Body of pancreas (tissue), 4 donors: Measurements from ENCODE around the gene ZC3HAV1.

Experiments
- CTCF ChIP-seq, 7 experiments: fragments of 450-650 bp in 4 of 7; fragments of 200-600 bp in 3 of 7; sonication (generic) in 3 of 7; IDR thresholded peaks; one replicate each; pipeline ENCODE4 v1.5.1; 2016 to 2019; ENCODE audit warnings: antibody characterized with exemption in 7 of 7
- POLR2A ChIP-seq, 3 donors: fragments of 450-650 bp; IDR thresholded peaks; one replicate each; pipeline ENCODE4 v1.6.1; 2016; ENCODE audit warnings: antibody characterized with exemption in 3 of 3, mild to moderate bottlenecking in 2 of 3

- no peak for TF ChIP-seq CTCF (IDR thresholded peaks at IDR 0.05)
- no peak for TF ChIP-seq POLR2A (IDR thresholded peaks at IDR 0.05)
Observed at GRCh38 chr7:139022286-139022685, 87.2 kb downstream of the ZC3HAV1 start.
